Stimulated activated CD8-positive, alpha-beta memory T cell treated with anti-CD3 and anti-CD28 coated beads, Interleukin-12 subunit alpha, Interleukin-12 subunit beta, amount 100 ng/mL, for 4 hours (primary cell): ENCODE measurements around the gene WWOX.

Experiments
- DNase-seq: peaks from one replicate; pipeline ENCODE4 v3.0.0-alpha.2; 2020; ENCODE audit warnings: low read depth

Gene WWOX

GRCh38 chr16:78228704-78229103 lies 129.2 kb downstream of the WWOX start:
- DNase-seq, result no peak

- DNase-seq, result no peak
These were observed 131.4 kb downstream of the WWOX start for GRCh38 chr16:78230832-78231231.

GRCh38 chr16:78235168-78235800 lies 135.8 kb downstream of the WWOX start:
- peak; percentile 10 for DNase-seq

- DNase-seq, result no peak
These were observed 136.4 kb downstream of the WWOX start for GRCh38 chr16:78235876-78236275.

GRCh38 chr16:78237841-78238240 lies 138.4 kb downstream of the WWOX start:
- DNase-seq, result no peak

- DNase-seq, result no peak
These were observed 141.2 kb downstream of the WWOX start for GRCh38 chr16:78240459-78241222.

GRCh38 chr16:78242239-78242630 lies 142.8 kb downstream of the WWOX start:
- no peak for DNase-seq

- no peak for DNase-seq
These were observed 144.9 kb downstream of the WWOX start for GRCh38 chr16:78244131-78244895.

GRCh38 chr16:78246559-78246958 lies 147.1 kb downstream of the WWOX start:
- no peak for DNase-seq

GRCh38 chr16:78249056-78249455 lies 149.6 kb downstream of the WWOX start:
- DNase-seq, result no peak

- no peak for DNase-seq
These were observed 150.4 kb downstream of the WWOX start for GRCh38 chr16:78249832-78250231.

- no peak for DNase-seq
These were observed 151.7 kb downstream of the WWOX start for GRCh38 chr16:78251115-78251514.

- no peak for DNase-seq
These were observed 153.3 kb downstream of the WWOX start for GRCh38 chr16:78252757-78253156.

- DNase-seq, result no peak
These were observed 155.4 kb downstream of the WWOX start for GRCh38 chr16:78254841-78255240.

GRCh38 chr16:78256686-78257375 lies 157.4 kb downstream of the WWOX start:
- DNase-seq, result no peak

GRCh38 chr16:78257376-78257728 lies 157.9 kb downstream of the WWOX start:
- no peak for DNase-seq

GRCh38 chr16:78258375-78259065 lies 159.1 kb downstream of the WWOX start:
- no peak for DNase-seq

GRCh38 chr16:78259873-78260272 lies 160.4 kb downstream of the WWOX start:
- DNase-seq, result no peak

GRCh38 chr16:78264642-78265041 lies 165.2 kb downstream of the WWOX start:
- DNase-seq, result no peak

- DNase-seq, result no peak
These were observed 169.8 kb downstream of the WWOX start for GRCh38 chr16:78269256-78269655.

GRCh38 chr16:78271981-78272380 lies 172.5 kb downstream of the WWOX start:
- DNase-seq, result no peak

GRCh38 chr16:78274771-78275170 lies 175.3 kb downstream of the WWOX start:
- DNase-seq, result no peak
